ENCODE results near the gene FCER2. TPM values are rescaled to one million over a fixed set of nuclear protein-coding genes. Genes with fewer than 3 reads are reported as not detected.
A peak's percentile ranks its signal among the peaks of the same experiment; 100 is the strongest.

The FCER2 gene
- total and polyA plus RNA-seq, 2 of the 13 experiments (the other 11 are each of a cell fraction or from before 2014, with no cell fraction given): not detected

- TF ChIP-seq, protein P1, sequence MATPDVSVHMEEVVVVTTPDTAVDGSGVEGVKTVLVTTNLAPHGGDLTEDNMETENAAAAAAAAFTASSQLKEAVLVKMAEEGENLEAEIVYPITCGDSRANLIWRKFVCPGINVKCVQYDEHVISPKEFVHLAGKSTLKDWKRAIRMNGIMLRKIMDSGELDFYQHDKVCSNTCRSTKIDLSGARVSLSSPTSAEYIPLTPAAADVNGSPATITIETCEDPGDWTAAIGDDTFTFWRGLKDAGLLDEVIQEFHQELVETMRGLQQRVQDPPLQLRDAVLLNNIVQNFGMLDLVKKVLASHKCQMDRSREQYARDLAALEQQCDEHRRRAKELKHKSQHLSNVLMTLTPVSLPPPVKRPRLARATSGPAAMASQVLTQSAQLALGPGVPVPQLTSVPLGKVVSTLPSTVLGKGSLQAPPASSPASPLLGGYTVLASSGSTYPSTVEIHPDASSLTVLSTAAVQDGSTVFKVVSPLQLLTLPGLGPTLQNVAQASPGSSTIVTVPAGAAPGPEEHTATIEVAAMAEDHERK (CRISPR knock-in tag; IDR thresholded peaks at IDR 0.05; ENCODE audit: low read depth): no peak
- no peak for TF ChIP-seq ZNF703 (CRISPR knock-in tag; IDR thresholded peaks at IDR 0.05; ENCODE audit: borderline replicate concordance)
- no peak for TF ChIP-seq NR3C1 (CRISPR knock-in tag; IDR thresholded peaks at IDR 0.05)
- no peak for TF ChIP-seq WIZ (CRISPR knock-in tag; IDR thresholded peaks at IDR 0.05)
- TF ChIP-seq, protein P2, sequence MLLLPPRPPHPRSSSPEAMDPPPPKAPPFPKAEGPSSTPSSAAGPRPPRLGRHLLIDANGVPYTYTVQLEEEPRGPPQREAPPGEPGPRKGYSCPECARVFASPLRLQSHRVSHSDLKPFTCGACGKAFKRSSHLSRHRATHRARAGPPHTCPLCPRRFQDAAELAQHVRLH (CRISPR knock-in tag; IDR thresholded peaks at IDR 0.05; ENCODE audit: borderline replicate concordance, low read depth): no peak
- no peak for TF ChIP-seq TP53 (CRISPR knock-in tag; conservative IDR thresholded peaks at IDR 0.05)
- TF ChIP-seq PAF1 (CRISPR knock-in tag; IDR thresholded peaks at IDR 0.05): no peak
- no peak for TF ChIP-seq ZKSCAN5 (CRISPR knock-in tag; IDR thresholded peaks at IDR 0.05)
- TF ChIP-seq TCF7 (IDR thresholded peaks at IDR 0.05; ENCODE audit: low read depth): no peak
- TF ChIP-seq RFX5 (IDR thresholded peaks at IDR 0.05; ENCODE audit: low read depth, low read length): no peak
- no peak for TF ChIP-seq SRSF4 (IDR thresholded peaks at IDR 0.05; ENCODE audit: low read depth, low read length, poor library complexity, severe bottlenecking)
- peak; percentile 48; the same call in 1 of the 2 replicates for TF ChIP-seq MEIS2 (CRISPR knock-in tag; IDR thresholded peaks at IDR 0.05)
- TF ChIP-seq JARID2 (CRISPR knock-in tag; IDR thresholded peaks at IDR 0.05; ENCODE audit: insufficient replicate concordance): no peak
- TF ChIP-seq ZNF317 (CRISPR knock-in tag; IDR thresholded peaks at IDR 0.05): no peak
- no peak for TF ChIP-seq TSC22D2 (CRISPR knock-in tag; IDR thresholded peaks at IDR 0.05; ENCODE audit: borderline replicate concordance)
- TF ChIP-seq GFI1 (CRISPR knock-in tag; IDR thresholded peaks at IDR 0.05; ENCODE audit: borderline replicate concordance): peak; percentile 64
- TF ChIP-seq, protein P3, sequence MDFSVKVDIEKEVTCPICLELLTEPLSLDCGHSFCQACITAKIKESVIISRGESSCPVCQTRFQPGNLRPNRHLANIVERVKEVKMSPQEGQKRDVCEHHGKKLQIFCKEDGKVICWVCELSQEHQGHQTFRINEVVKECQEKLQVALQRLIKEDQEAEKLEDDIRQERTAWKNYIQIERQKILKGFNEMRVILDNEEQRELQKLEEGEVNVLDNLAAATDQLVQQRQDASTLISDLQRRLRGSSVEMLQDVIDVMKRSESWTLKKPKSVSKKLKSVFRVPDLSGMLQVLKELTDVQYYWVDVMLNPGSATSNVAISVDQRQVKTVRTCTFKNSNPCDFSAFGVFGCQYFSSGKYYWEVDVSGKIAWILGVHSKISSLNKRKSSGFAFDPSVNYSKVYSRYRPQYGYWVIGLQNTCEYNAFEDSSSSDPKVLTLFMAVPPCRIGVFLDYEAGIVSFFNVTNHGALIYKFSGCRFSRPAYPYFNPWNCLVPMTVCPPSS (IDR thresholded peaks at IDR 0.05): no peak
- 0 out of 2 replicates have a peak, but pooled peaks have one; percentile 27 for TF ChIP-seq CHD4 (IDR thresholded peaks at IDR 0.05; ENCODE audit: borderline replicate concordance, low read length)
- TF ChIP-seq MED1 (CRISPR knock-in tag; IDR thresholded peaks at IDR 0.05): no peak; the same call in 1 of the 2 replicates
- TF ChIP-seq HNRNPK (IDR thresholded peaks at IDR 0.05; ENCODE audit: low read depth, low read length, poor library complexity, severe bottlenecking): no peak
- TF ChIP-seq ZNF605 (CRISPR knock-in tag; IDR thresholded peaks at IDR 0.05): no peak
- no peak for TF ChIP-seq MAFF (IDR thresholded peaks at IDR 0.05; ENCODE audit: low read depth, low read length)
- TF ChIP-seq GPBP1L1 (CRISPR knock-in tag; IDR thresholded peaks at IDR 0.05): no peak
- TF ChIP-seq SMARCC2 (IDR thresholded peaks at IDR 0.05): no peak
- TF ChIP-seq NRL (CRISPR knock-in tag; IDR thresholded peaks at IDR 0.05; ENCODE audit: borderline replicate concordance): no peak
- peak; percentile 33; the same call in 1 of the 2 replicates for TF ChIP-seq HCFC1 (IDR thresholded peaks at IDR 0.05; ENCODE audit: low read depth, low read length)
- peak; percentile 94 for TF ChIP-seq STAG1 (CRISPR knock-in tag; IDR thresholded peaks at IDR 0.05)
Measured at GRCh38 chr19:7680606-7681339, 21.2 kb downstream of the FCER2 start, which contains the start of gene TRAPPC5 (continued).
